Peyer's patch (tissue), 4 donors: ENCODE results near the gene MRPL37. TPM values are rescaled to one million over a fixed set of nuclear protein-coding genes. Genes with fewer than 3 reads are reported as not detected.
"Not testable (repeated sequence)": the region's sequence is repeated elsewhere in the genome, so short reads cannot be mapped to it uniquely, and the experiment has no call there.

Experiments used
- DNase-seq, 3 donors: peaks; one replicate each; pipeline ENCODE4 v3.0.0-alpha.2; 2017 to 2019
- H3K27ac ChIP-seq, 4 donors: fragments of 200-600 bp; sonication (generic); one replicate each; pipeline ENCODE4 v1.5.1; 2016 to 2019
- H3K27me3 ChIP-seq, 2 donors: fragments of 200-600 bp; sonication (generic); one replicate each; pipeline ENCODE4 v1.5.1; 2019
- H3K36me3 ChIP-seq, 3 donors: fragments of 200-600 bp; sonication (generic); one replicate each; pipeline ENCODE4 v1.5.1; 2016 to 2019
- H3K4me1 ChIP-seq, 4 donors: fragments of 200-600 bp; sonication (generic); one replicate each; pipeline ENCODE4 v1.5.1; 2016 to 2019
- H3K4me3 ChIP-seq, 4 donors: fragments of 200-600 bp; sonication (generic); 1 replicate in 3 of 4; 2 replicates in 1 of 4; pipeline ENCODE4 v1.5.1; 2016 to 2019; ENCODE audit warnings: mild to moderate bottlenecking in 1 of 4
- H3K9me3 ChIP-seq, 4 donors: fragments of 200-600 bp; sonication (generic); one replicate each; pipeline ENCODE4 v1.5.1; 2016 to 2019; ENCODE audit warnings: mild to moderate bottlenecking in 1 of 4
- POLR2A ChIP-seq, 2 donors: fragments of 450-650 bp; IDR thresholded peaks; one replicate each; pipeline ENCODE4 v1.5.1; 2017; ENCODE audit warnings: antibody characterized with exemption in 2 of 2, mild to moderate bottlenecking in 2 of 2, moderate library complexity in 2 of 2
- total RNA-seq, 4 donors: library from RNA; depleted of rRNA; stranded (reverse); fragments of >200 nt; gene quantifications; one replicate each; pipeline ENCODE4 v1.1.0, GENCODE V29; 2016
- TF ChIP-seq, protein P1 (sequence below), 6 experiments: fragments of 450-650 bp in 4 of 6; fragments of 200-600 bp in 2 of 6; sonication (generic) in 1 of 6; IDR thresholded peaks; one replicate each; pipeline ENCODE4 v1.5.1; 2017 to 2019; ENCODE audit warnings: antibody characterized with exemption in 6 of 6, mild to moderate bottlenecking in 3 of 6, moderate library complexity in 1 of 6

The MRPL37 gene
- total RNA-seq, 4 donors from 2014 or later, result 52.8 to 58.3 (median 54.5) TPM

DNA sequence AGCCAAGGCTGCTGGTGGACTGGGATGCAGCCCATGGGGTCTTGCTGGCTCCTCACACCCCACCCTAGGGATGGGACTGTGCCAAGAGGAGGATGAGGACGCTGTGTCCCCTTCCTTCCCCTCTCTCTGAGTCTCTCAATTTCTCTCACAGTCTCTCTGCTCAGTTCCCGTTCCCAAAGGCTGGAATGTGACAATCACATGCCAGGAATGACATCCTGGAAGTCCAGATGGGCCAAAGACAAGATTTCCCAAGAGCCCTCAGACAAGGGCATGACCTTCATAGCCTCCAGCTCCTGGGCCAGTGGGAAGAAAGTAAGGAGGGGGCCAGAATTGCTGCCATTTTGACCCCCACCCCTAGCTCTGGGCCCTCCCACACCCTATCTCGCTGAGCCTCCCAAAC lies 39.6 kb upstream of the MRPL37 start:
- H3K9me3 ChIP-seq, result no peaks in the 10 kb centered on the region
- TF ChIP-seq, protein P1, sequence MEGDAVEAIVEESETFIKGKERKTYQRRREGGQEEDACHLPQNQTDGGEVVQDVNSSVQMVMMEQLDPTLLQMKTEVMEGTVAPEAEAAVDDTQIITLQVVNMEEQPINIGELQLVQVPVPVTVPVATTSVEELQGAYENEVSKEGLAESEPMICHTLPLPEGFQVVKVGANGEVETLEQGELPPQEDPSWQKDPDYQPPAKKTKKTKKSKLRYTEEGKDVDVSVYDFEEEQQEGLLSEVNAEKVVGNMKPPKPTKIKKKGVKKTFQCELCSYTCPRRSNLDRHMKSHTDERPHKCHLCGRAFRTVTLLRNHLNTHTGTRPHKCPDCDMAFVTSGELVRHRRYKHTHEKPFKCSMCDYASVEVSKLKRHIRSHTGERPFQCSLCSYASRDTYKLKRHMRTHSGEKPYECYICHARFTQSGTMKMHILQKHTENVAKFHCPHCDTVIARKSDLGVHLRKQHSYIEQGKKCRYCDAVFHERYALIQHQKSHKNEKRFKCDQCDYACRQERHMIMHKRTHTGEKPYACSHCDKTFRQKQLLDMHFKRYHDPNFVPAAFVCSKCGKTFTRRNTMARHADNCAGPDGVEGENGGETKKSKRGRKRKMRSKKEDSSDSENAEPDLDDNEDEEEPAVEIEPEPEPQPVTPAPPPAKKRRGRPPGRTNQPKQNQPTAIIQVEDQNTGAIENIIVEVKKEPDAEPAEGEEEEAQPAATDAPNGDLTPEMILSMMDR (IDR thresholded peaks at IDR 0.05), result no peak
- TF ChIP-seq POLR2A (IDR thresholded peaks at IDR 0.05), result no peak
- H3K36me3 ChIP-seq, result no peaks in the 10 kb centered on the region
- no peak for DNase-seq
- H3K27me3 ChIP-seq, result no peaks in the 10 kb centered on the region
- peaks cover 0 to 13% (median 0%) of the 10 kb centered on the region in 4 donors for H3K4me1 ChIP-seq
- H3K27ac ChIP-seq, result no peak overlapping the region
- no peak overlapping the region for H3K4me3 ChIP-seq

DNA sequence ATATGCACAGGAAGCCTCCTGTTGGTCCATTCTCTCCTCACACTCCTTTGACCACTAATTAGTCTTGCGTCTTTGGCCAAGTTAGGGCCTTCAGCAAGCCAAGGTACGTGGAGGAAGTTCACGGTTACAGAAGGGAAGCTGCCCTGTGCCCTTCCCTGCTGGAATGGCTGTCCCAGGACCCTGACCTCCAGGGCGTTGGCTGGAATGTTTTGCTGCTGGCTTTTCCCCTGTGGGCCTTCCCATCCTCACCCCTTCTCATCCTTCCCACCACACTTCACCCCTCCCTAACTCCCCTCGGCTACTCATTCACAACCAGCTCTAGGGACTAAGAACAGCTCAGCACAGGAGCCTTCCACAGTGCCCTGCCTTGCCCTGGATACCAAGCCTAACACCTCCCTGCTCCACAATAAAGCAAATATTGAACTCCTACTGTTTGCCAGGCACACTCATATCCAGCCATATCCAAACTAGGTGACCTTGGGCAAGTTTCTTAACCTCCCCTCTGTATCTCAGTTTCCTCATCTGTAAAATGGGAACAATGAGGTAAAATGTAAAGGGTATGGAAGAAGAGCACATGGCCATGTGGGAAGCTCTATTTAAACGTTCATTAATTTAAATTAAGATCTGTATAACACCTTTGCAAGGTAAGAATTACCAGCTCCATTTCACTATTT lies 38.3 kb upstream of the MRPL37 start:
- Histone ChIP-seq H3K4me3 (no peak overlapping the region), H3K27ac (no peak overlapping the region), H3K4me1 (peaks cover 0 to 13% (median 0%) of the 10 kb centered on the region in 4 donors), H3K9me3 (no peaks in the 10 kb centered on the region), H3K36me3 (no peaks in the 10 kb centered on the region), H3K27me3 (no peaks in the 10 kb centered on the region)
- peak in 1 of 3 donors; percentile 63 for DNase-seq
- TF ChIP-seq, protein P1 (IDR thresholded peaks at IDR 0.05), result no peak
- no peak for TF ChIP-seq POLR2A (IDR thresholded peaks at IDR 0.05)

DNA sequence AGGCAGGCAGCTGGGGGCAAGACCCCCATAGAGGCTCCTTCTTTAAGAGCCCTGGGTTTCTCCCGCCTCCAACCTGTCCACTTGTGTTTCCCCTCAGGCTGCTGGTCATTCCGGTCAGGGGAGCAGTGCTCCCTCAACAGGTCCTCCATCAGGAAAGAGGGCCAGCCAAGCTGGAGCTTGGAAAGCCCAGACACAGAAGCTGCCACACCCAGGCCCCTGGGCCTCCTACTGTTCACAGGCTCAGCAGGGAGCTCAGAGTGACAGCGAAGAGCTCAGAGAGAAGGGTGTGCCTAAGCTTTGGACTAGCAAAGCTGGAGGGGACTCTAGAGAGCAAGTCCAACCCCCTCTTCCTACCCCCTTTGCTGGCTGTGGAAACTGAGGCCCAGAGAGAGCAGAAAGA lies 36.9 kb upstream of the MRPL37 start:
- no peak for DNase-seq
- Histone ChIP-seq H3K27ac (no peak overlapping the region), H3K27me3 (no peaks in the 10 kb centered on the region)

DNA sequence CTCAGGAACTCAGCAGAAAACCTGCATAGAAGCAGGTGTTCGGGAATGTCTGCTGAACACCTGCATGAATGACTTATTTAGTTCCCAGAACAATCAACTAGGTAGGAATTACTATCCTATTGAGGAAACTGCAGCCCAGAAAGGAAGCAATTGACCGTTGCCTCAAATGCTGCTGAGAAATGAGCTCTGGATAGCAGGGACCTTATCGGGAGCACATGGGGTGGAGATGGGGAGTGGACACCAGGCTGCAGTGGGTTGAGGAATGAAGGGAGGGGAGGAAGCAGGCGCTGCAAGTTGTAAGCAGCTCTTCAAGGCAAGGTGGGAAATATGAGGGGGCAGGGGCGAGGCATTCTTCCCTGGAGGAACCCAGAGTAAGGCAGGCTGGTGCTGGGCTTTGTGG lies 36.4 kb upstream of the MRPL37 start:
- Histone ChIP-seq H3K4me1 (peaks cover 0 to 13% (median 0%) of the 10 kb centered on the region in 4 donors), H3K27me3 (no peaks in the 10 kb centered on the region), H3K9me3 (no peaks in the 10 kb centered on the region), H3K36me3 (no peaks in the 10 kb centered on the region), H3K27ac (no peak overlapping the region), H3K4me3 (no peak overlapping the region)
- no peak for DNase-seq
- TF ChIP-seq POLR2A (IDR thresholded peaks at IDR 0.05), result no peak
- TF ChIP-seq, protein P1 (IDR thresholded peaks at IDR 0.05), result no peak

More for the DNA sequence above, 36.9 kb upstream of the MRPL37 start:
- Histone ChIP-seq H3K4me1 (peaks cover 0 to 13% (median 0%) of the 10 kb centered on the region in 4 donors), H3K4me3 (no peak overlapping the region), H3K9me3 (no peaks in the 10 kb centered on the region), H3K36me3 (no peaks in the 10 kb centered on the region)
- TF ChIP-seq POLR2A (IDR thresholded peaks at IDR 0.05), result no peak
- TF ChIP-seq, protein P1 (IDR thresholded peaks at IDR 0.05), result no peak

DNA sequence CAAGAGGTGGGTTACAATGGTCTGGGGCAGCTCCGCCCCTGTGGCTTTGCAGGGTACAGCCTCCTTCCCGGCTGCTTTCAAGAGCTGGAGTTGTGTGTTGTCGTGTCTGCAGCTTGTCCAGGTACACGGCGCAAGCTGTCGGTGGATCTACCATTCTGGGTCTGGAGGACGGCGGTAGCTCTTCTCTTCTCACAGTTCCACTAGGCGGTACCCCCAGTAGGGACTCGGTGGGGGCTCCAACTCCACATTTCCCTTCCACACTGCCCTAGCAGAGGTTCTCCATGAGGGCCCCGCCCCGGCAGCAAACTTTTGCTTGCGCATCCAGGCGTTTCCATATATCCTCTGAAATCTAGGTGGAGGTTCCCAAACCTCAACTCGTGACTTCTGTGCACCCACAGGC lies 34.8 kb upstream of the MRPL37 start:
- Histone ChIP-seq H3K27me3 (no peaks in the 10 kb centered on the region), H3K4me3 (no peak overlapping the region), H3K36me3 (no peaks in the 10 kb centered on the region), H3K9me3 (no peaks in the 10 kb centered on the region), H3K27ac (no peak overlapping the region), H3K4me1 (peaks cover 0 to 13% (median 0%) of the 10 kb centered on the region in 4 donors)
- no peak for DNase-seq
- TF ChIP-seq, protein P1 (IDR thresholded peaks at IDR 0.05), result no peak
- no peak for TF ChIP-seq POLR2A (IDR thresholded peaks at IDR 0.05)

DNA sequence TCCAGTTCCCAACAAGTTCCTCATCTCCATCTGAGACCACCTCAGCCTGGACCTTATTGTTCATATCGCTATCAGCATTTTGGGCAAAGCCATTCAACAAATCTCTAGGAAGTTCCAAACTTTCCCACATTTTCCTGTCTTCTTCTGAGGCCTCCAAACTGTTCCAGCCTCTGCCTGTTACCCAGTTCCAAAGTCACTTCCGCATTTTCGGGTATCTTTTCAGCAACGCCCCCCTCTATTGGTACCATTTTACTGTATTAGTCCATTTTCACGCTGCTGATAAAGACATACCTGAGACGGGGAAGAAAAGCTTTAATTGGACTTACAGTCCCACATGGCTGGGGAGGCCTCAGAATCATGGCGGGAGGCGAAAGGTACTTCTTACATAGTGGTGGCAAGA lies 33.6 kb upstream of the MRPL37 start:
- H3K27ac ChIP-seq, H3K36me3 ChIP-seq, H3K9me3 ChIP-seq, DNase-seq, H3K4me3 ChIP-seq, H3K27me3 ChIP-seq: not testable (repeated sequence)
- peaks cover 0 to 13% (median 0%) of the 10 kb centered on the region in 4 donors for H3K4me1 ChIP-seq
